ENCODE measurements around the gene SORCS2. TPM values are rescaled to one million over a fixed set of nuclear protein-coding genes. Genes with fewer than 3 reads are reported as not detected.

SORCS2 gene
- polyA plus RNA-seq (2012; ENCODE audit: insufficient read depth, insufficient read length) = not detected

- H3K4me3 ChIP-seq (ENCODE audit: low read length) = no peak within 1 kb of the TSS
- DNase-seq (ENCODE audit: low read depth, low spot score) = no peak
These were observed at the start of gene SORCS2 for GRCh38 chr4:7192252-7193029. SORCS2 (plus strand) TSS chr4:7192538.

DNA sequence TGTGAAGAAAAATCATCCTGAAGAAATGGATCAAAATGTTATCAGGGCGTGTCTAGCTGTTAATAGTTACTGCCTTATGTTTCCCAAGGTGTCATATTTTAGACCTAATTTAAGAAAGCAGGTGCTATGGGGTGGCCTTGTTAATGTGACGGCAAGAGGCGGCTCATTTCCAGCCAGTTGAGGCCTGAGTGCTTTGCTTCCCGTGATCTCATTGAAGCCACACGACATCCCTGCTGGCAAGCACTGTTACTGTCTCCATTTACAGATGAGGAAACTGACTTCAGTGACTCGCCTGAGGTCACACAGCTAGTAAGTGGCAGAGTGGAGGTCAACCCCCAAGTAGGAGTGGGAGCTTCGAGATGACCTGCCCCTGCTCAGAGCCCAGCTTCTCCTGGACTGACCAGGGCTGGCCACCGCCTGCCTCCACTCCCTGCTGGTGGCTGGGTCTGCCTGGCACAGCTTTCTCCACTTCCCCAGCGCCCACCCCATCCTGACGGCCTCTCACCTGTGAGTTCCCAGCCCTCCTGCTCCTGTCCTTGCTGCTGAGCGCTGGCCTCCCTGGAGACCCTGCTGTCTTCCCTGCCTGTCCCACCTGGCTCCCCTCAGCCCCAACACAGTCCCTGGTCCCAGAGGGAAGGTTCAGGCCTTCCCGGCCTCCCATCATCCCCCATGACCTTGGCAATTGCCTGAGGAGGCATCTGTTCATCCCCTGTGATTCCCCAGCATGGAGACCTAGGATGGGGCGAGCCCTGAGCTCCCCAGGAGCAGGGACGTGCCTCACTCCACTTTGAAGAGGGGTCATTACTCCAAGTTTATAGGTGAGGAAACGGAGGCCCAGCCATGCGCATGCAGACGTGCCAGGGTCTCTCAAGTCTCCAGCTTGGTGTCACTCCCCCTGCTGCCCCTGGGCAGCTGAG is 47.7 kb upstream of the SORCS2 start:
- DNase-seq (ENCODE audit: low read depth, low spot score) = no peak
- H3K4me3 ChIP-seq (ENCODE audit: low read length) = no peak overlapping the region

GRCh38 chr4:7145291-7145934 is 46.9 kb upstream of the SORCS2 start:
- DNase-seq (ENCODE audit: low read depth, low spot score) = no peak

DNA sequence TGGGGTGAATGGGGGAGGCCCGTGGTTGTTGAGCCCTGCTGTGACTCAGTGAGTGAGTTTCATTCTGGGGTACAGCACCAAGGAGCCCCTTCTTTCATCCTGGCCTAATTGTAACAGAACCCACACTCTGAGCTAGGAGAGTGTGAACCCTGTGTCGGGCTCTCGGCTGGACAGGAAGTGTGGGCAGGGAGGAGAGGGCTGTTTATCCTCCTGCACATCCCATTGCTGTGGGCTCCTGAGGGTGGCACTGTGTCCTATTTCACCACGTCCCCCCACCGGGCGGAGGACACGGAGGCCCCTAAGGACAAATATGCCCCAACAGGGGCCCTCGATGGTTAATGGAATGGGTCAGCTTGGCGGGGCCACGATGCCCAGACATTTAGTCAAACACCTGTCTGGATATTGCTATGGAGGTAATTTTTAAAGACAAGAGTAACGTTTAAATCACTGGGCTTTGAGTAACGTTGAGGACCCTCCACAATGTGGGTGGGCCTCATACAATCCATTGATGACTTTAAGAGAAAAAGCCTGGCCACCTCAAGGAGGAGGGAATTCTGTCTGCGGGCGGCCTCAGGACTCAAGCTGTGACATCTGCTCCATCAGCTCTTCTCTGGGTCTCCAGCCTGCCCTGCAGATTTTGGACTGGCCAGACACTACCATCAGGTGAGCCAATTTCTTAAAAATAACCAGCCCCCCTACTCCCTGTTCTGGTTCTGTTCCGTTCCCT is 46.1 kb upstream of the SORCS2 start:
- H3K4me3 ChIP-seq (ENCODE audit: low read length) = no peak overlapping the region
- no peak for DNase-seq (ENCODE audit: low read depth, low spot score)

More at GRCh38 chr4:7145291-7145934, 46.9 kb upstream of the SORCS2 start:
- H3K4me3 ChIP-seq (ENCODE audit: low read length) = no peak overlapping the region

DNA sequence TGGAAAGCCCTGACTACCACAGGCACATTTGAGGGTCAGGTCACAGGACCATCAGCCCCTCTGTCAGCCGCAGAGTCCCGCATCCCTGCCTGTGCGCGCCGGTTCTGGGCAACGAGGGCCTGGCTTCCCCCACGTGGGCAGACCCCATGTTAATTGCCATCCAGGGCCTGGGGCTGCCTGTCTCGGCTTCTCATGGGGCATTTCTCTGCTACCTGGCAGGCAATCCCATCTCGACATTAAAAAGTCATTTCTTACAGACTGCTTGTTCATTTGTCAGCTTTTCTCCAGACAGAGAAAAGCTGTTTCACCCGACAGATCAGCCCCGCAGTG is 45.6 kb upstream of the SORCS2 start:
- DNase-seq (ENCODE audit: low read depth, low spot score) = no peak
- no peak overlapping the region for H3K4me3 ChIP-seq (ENCODE audit: low read length)

DNA sequence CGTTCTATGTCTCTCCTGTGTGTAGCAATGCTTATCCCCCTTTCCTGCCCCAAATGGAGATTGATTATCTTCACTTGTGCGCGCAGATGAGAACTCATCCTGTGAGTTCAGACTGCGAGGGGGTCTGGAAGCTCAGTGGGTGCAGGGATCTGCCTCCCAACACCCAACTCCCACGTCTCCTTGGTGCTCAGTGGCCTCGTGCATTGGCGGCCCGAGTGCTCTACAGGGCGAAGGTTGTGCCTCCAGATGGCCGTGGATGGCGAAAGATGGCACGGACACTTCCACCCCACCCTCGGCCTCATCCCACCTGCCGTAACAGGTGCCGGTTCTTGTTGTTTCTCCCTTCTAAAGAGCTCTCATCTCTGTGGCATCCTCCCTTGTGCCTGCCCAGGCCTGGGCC is 45.1 kb upstream of the SORCS2 start:
- H3K4me3 ChIP-seq (ENCODE audit: low read length) = no peak overlapping the region
- DNase-seq (ENCODE audit: low read depth, low spot score) = no peak

GRCh38 chr4:7147661-7148310 is 44.6 kb upstream of the SORCS2 start:
- H3K4me3 ChIP-seq (ENCODE audit: low read length) = no peak overlapping the region
- DNase-seq (ENCODE audit: low read depth, low spot score) = no peak

DNA sequence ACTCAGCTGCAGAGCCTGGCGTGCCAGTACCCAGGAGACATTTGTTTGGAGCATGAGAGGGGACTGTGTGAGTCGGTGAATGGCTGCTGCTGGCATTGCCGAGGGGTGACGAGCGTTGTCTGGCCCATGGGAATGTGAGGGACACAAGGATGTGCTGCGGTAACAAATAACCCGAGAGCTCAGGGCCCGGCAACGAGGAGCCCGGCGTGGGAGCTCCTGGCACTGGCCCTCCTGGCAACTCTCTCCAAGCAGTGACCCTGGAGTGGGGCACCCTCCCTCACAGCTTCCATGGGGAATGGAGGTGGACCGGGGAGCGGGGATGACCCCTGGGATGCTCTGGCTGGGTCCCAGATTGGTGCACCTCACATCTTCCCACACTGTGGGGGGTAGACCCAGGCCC is 44.0 kb upstream of the SORCS2 start:
- no peak overlapping the region for H3K4me3 ChIP-seq (ENCODE audit: low read length)
- DNase-seq (ENCODE audit: low read depth, low spot score) = no peak

GRCh38 chr4:7150036-7150635 is 42.2 kb upstream of the SORCS2 start:
- DNase-seq (ENCODE audit: low read depth, low spot score) = no peak
- H3K4me3 ChIP-seq (ENCODE audit: low read length) = no peak overlapping the region

- peak; percentile 12 for DNase-seq (ENCODE audit: low read depth, low spot score)
- H3K4me3 ChIP-seq (ENCODE audit: low read length) = no peak overlapping the region
These were observed 40.6 kb upstream of the SORCS2 start for GRCh38 chr4:7151668-7152227.

DNA sequence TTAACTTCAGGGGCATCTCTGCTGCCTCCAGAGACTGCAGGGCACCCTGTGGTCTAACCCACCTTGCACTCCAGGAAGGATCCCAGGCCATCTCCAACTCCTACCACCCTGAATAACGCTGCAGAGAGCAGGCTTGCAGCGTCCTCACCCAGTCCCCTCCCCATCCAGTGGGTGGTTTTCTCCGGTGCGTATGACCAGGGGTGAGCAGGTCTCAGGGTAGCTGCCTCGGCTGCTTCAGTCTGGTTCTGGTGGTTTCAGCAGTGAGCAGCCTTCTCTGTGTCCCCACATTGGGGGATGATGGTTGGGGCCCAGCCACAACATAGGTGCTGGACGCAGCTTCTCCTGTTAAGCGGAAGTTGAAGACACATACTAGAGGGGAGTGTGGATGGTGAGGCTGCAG is 38.6 kb upstream of the SORCS2 start:
- no peak for DNase-seq (ENCODE audit: low read depth, low spot score)
- no peak overlapping the region for H3K4me3 ChIP-seq (ENCODE audit: low read length)

- no peak for DNase-seq (ENCODE audit: low read depth, low spot score)
- H3K4me3 ChIP-seq (ENCODE audit: low read length) = no peak overlapping the region
These were observed 37.9 kb upstream of the SORCS2 start for GRCh38 chr4:7154351-7154981.

- DNase-seq (ENCODE audit: low read depth, low spot score) = no peak
- H3K4me3 ChIP-seq (ENCODE audit: low read length) = no peak overlapping the region
These were observed 36.7 kb upstream of the SORCS2 start for GRCh38 chr4:7155590-7156071.

GRCh38 chr4:7156328-7156727 is 36.0 kb upstream of the SORCS2 start:
- no peak for DNase-seq (ENCODE audit: low read depth, low spot score)
- H3K4me3 ChIP-seq (ENCODE audit: low read length) = no peak overlapping the region

DNA sequence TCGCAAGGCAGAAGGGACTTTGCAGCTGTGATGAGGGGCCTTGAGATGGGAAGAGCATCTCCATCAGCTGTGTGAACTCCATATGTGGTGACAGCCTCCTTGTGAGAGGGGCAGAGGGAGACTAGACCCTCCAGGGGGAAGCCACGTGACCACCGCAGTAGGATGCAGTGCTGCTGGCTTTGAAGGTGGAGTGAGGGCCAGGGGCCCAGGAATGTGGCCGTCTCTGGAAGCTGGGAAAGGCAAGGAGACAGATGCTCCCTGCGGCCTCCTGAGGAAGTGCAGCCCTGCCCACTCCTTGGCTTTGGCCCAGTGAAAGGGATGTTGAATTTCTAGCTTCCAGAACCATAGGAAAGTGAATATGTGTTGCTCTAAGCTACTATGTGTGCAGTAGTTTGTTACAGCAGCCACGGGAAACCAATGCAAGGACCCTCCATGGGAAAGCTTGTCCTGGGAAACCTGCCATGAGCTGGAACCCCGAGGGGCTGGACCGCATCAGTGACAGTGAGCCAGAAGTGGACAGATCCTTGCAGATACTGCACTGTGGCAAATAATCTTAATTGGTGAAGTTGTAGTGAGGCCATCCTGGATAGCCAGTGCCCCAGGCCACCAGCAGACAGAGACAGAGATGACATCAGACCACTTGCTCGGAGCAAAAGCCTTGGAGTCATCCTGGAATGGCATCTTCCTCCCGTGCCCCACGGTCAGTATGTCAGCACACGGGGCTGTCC is 35.4 kb upstream of the SORCS2 start:
- DNase-seq (ENCODE audit: low read depth, low spot score) = no peak
- no peak overlapping the region for H3K4me3 ChIP-seq (ENCODE audit: low read length)

DNA sequence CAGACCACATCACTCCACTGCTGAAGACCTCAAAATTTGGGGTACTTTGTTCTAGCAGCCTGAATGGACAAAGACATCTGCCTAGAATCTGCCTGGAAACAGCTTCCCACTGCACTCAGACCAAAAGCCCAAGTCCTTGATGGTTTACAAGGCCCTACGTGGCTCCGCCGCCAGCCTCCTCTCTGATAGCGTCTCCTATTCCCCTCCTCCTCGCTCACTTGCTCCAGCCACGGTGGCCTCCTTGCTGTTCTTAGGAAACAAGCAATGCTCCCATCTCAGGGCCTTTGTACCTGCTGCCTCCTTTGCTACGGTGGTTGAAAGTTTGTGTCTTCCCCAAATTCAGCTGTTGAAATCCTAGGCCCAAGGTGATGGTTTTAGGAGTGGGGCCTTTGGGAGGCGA is 34.7 kb upstream of the SORCS2 start:
- no peak for DNase-seq (ENCODE audit: low read depth, low spot score)
- H3K4me3 ChIP-seq (ENCODE audit: low read length) = no peak overlapping the region

Measured in Jurkat, Clone E6-1 (cell line).